GM18502 (cell line): ENCODE results near the gene AGK.
"Not testable (repeated sequence)": the region's sequence is repeated elsewhere in the genome, so short reads cannot be mapped to it uniquely, and the experiment has no call there.

ENCODE experiments used
- ATAC-seq: cut with Tn5 transposase; IDR thresholded peaks from one replicate; pipeline ENCODE4 v1.9.1; 2021; ENCODE audit warnings: mild to moderate bottlenecking; ENCODE audit not compliant: unreplicated experiment, poor library complexity

Gene AGK

GRCh38 chr7:141673346-141673745 is 122.1 kb downstream of the AGK start:
- ATAC-seq: no peak

DNA sequence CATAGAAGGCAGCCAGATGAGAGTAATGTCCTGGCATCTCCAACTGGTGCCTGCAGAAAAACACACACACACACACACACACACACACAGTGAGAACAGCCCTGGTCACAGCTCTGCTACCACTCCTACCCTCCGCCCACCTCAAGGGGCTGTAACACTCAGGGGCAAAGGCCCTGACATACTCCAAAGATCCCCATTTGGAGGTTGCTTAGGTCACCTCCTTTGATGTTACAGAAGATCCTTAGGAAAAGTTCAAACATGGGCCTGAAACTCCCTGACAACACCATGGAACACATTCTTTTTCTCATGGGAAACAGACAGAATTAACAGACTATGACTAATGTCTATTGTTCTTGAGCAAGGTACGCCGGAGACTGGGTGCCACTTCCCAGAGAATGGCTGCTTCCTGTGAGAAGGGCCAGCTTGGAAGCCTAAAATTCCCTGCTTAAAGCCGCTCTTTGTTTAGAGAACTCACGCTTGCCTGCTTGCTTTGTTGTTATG is 123.0 kb downstream of the AGK start:
- no peak for ATAC-seq

DNA sequence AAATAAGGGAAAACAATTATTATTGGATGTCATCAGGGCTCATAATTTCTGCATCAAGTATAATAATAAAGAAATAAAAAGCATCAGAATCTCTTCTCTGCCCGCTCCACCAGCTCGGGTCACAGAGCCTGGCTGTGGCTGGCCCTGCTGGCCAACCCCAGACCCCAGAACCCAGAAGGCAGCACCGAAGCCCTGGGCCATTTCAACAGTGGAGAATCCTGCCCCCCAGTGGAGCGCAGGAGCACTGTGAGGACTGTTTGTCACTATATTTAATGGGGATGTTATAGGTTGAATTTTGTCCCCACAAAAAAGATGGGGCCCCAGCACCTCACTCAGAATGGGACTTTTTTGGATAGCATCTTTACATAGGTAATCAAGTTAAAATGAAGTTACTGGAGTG is 123.5 kb downstream of the AGK start:
- no peak for ATAC-seq

DNA sequence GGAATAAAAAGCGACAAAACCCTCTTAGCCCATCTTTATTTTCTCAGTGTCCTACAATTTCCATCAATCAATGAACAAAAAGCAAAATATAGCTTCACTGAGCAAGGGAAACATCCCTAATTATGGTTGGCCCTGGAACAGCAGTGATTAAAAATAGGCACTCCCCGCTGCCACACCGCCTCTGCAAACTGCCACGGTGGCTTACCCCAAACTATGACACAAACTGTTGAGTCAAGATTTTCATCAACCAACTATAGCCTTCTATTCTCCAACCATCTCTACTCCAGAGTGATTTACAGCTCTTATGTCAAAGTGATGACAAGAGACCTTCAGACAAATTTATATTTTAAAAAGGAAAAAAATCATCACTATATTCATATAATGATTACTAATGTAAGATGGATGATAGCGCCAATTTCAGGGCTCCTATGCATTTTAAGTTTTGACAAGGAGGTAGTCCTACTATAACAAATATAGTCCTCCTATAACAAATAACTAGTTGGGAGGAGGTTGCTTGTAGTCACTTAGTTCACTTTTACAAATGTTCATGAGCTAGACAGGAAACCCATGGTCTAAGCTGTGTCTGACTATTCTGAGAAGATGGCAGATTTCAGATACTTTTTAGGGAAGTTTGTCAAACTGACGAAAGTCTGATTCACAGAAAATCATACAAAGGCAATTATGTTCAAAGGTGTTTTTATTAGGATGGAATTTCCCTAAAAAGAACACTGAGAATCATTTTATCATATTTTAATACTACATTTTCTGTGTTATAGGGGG is 124.4 kb downstream of the AGK start:
- ATAC-seq: no peak

GRCh38 chr7:141676618-141677017 is 125.4 kb downstream of the AGK start:
- no peak for ATAC-seq

DNA sequence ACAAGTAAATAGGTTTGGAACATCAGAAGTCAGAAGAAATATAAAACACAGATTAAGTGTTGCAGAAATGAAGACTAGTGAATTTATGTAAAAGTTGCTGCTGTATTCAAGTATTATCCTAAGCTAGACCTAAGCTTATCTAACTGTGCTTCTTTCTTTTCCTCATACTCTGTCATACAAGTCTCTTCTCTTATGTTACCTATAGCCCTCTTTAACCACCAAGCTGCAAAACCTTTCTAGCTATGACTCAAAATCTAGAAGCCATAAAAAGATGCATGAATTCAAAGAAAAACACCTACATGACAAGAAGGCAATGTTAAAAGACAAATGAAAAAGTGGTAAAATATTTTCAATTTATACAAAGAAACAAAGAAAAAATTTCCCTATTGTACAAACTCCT is 127.8 kb downstream of the AGK start:
- ATAC-seq: peak; percentile 74

GRCh38 chr7:141685285-141686023 is 134.2 kb downstream of the AGK start:
- no peak for ATAC-seq

GRCh38 chr7:141686074-141686473 is 134.9 kb downstream of the AGK start:
- no peak for ATAC-seq

DNA sequence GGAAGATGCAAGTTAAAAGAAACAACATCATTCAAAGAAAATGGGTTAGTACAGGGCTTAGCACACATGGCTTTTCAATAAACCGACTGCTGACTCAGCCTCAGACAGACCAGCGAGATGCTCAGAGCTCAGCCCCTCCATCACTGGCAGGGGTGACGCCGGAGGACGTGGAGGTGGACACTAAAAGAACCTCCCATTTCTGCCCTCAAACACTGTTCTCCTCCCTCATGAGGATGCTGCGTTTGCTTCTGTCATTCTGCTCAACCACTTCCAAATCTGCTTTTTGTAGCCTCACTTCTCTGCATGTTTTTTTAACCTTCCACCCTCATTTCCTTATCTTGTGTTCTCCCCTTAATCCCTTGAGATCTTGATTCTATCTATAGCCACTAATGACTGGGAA is 135.5 kb downstream of the AGK start:
- no peak for ATAC-seq

- no peak for ATAC-seq
These were observed 136.8 kb downstream of the AGK start for GRCh38 chr7:141688043-141688442.

GRCh38 chr7:141689072-141689825 is 138.0 kb downstream of the AGK start:
- not testable (repeated sequence) for ATAC-seq

DNA sequence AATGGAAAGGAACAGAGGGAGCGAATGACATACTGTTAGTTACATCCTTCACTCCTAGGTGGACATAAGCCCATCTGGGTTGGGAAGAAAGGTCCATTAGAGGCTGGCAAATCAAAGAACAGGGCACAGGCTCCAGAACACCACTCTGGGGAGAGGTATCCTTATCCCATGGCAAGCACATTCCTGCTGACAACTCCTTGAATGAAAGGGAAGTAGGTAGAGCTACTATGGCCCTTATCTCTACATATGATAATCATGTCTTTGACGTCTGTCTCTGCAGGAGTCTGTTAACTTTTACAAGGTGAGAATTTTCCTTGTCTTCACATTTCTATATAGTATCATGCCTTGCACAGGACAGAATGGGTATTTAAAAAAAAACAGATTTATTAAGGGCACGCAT is 140.3 kb downstream of the AGK start:
- no peak for ATAC-seq

DNA sequence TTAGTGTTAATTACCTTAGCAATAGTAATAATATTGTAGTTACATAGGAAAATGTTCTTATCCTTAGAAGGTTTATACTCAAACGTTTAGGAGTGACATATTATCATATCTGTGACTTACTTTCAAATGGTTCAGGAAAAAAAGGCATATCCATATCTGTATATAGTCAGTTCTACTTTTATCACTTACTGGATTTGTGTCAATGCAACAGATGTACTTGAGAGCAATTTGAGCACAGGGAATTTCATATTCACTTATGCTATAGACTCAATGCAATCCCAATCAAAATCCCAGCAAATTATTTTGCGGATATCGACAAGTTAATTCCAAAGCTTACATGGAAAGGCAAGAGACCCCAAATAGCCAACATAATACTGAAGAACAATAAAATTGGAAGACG is 140.8 kb downstream of the AGK start:
- no peak for ATAC-seq

GRCh38 chr7:141693082-141693481 is 141.9 kb downstream of the AGK start:
- no peak for ATAC-seq

GRCh38 chr7:141695803-141696289 is 144.6 kb downstream of the AGK start:
- ATAC-seq: no peak

DNA sequence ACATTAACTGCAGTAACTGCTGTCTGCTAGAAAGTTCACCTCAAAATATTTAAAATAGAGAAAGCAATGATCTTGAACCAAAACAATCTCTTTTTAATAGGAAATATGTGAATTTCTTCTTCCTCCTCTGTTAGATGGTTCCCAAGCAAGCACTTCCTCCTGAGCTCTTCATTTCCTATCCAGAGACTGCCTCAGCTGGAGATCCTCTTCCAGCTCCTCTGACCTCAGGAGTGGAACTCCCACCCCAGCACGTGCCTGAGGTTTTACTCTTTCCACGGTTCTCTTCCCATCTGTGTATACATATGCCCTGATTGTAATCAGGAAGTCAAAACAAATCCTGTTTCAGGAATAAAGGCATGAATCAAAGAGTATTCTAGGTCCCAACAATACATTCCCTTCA is 145.1 kb downstream of the AGK start:
- ATAC-seq: no peak

DNA sequence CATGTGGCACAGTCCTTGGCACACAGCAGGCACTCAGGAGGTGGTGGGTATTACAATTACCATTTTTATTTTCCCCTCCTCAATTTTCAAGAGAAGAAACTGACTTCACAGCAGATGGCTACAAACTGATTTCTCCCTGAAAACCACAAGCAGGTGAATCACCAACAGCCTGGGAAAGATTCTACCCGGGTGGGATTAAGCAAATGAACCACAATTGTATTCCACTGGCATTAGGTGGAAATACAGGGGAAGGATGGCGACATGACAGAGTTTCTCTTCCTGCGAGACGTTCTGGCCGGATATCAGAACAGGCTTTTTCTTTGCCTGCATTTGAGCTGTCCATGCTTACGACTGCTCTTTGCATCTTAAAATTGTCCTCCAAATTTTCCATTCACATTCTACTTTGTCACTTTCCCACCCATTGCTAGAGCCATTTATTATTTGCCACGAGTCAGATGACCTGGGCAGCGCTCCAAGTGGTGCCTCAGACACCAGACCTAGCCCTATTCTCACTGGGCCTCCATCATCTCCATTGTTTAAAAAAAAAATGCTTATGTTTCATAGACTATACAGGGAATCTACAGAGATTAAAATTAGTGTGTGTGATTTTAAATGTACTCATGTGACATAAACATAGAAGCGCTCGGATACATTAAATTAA is 146.1 kb downstream of the AGK start:
- ATAC-seq: no peak

- no peak for ATAC-seq
These were observed 147.2 kb downstream of the AGK start for GRCh38 chr7:141698247-141699015.

DNA sequence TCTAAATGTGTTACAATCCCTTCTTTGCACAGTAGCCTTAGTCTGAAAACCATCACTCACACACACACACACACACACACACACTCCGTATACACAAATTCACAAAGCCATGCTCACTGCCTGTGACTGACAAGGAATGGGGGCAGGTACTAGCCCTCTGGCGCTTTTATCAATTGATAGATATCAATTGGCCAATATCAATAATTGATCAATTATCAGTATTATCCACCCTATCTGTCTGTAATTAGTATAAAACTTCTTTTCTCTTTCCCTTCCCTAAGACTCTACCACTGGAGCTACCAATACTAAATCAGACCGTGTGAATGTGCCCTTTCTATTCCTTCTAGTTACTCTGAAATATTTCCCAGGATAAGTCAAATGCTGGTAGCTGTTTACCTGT is 148.7 kb downstream of the AGK start:
- ATAC-seq: no peak
